OCI-LY3 (cell line): ENCODE data around the gene HOXA9.

ENCODE experiments used
- H2AFZ ChIP-seq: fragments of 200-600, 300-600 bp; shearing (Covaris generic); 2 replicates; pipeline ENCODE4 v1.6.0; 2014; ENCODE audit warnings: antibody characterized with exemption, low read depth, low read length
- H3K27ac ChIP-seq: fragments of 200-600, 300-600 bp; sonication (generic); 2 replicates; pipeline ENCODE4 v1.5.1; 2014; ENCODE audit warnings: mild to moderate bottlenecking, low read length, moderate library complexity, mixed read lengths
- H3K27me3 ChIP-seq: fragments of 200-600, 300-600 bp; sonication (generic); 2 replicates; pipeline ENCODE4 v1.6.1; 2014; ENCODE audit warnings: low read depth, low read length, mixed read lengths
- H3K36me3 ChIP-seq: fragments of 200-600, 300-600 bp; sonication (generic); replicated peaks from 2 replicates; pipeline ENCODE3; 2014; ENCODE audit warnings: low read depth, low read length, mixed read lengths
- H3K4me1 ChIP-seq: fragments of 300-600, 200-600 bp; sonication (generic); 2 replicates; pipeline ENCODE4 v1.6.1; 2014; ENCODE audit warnings: low read length, mixed read lengths
- H3K4me2 ChIP-seq: fragments of 200-600, 300-600 bp; sonication (generic); 2 replicates; pipeline ENCODE4 v1.6.1; 2014; ENCODE audit warnings: low read length, mixed read lengths
- H3K4me3 ChIP-seq: fragments of 300-600, 200-600 bp; sonication (generic); 2 replicates; pipeline ENCODE4 v1.5.1; 2014; ENCODE audit warnings: antibody characterized with exemption, mild to moderate bottlenecking, low read length, moderate library complexity
- H3K79me2 ChIP-seq: fragments of 300-600, 200-600 bp; shearing (Covaris generic); 2 replicates; pipeline ENCODE4 v1.6.1; 2014; ENCODE audit warnings: mild to moderate bottlenecking, low read length, mixed read lengths
- H3K9ac ChIP-seq: fragments of 300-600, 200-600 bp; shearing (Covaris generic); 2 replicates; pipeline ENCODE4 v1.6.0; 2014; ENCODE audit warnings: mild to moderate bottlenecking, low read length, moderate library complexity
- H3K9me3 ChIP-seq: fragments of 200-600, 300-600 bp; shearing (Covaris generic); 2 replicates; pipeline ENCODE4 v1.6.1; 2014; ENCODE audit warnings: low read length, mixed read lengths; ENCODE audit not compliant: insufficient read depth
- H4K20me1 ChIP-seq: fragments of 200-600, 300-600 bp; sonication (generic); 2 replicates; pipeline ENCODE4 v1.6.1; 2016; ENCODE audit warnings: low read length, mixed read lengths; ENCODE audit not compliant: insufficient read depth
- EZH2phosphoT487 ChIP-seq: fragments of 200-600 bp; shearing (Covaris generic); IDR thresholded peaks from 2 replicates; pipeline ENCODE4 v1.6.1; 2018; ENCODE audit warnings: antibody characterized with exemption, mixed run types, low read depth
- TF ChIP-seq, protein P1 (sequence below): fragments of 200-600, 300-600 bp; sonication (generic); IDR thresholded peaks from 2 replicates; pipeline ENCODE4 v1.5.1; 2014; ENCODE audit warnings: antibody characterized with exemption, low read length, low read depth

HOXA9 gene

GRCh38 chr7:27188386-27189294, 23.3 kb upstream of the HOXA9 start:
- H3K4me3 ChIP-seq: no peak overlapping the region
- no peak overlapping the region for H2AFZ ChIP-seq
- no peaks in the 10 kb centered on the region for H3K4me1 ChIP-seq
- no peaks in the 10 kb centered on the region for H3K9me3 ChIP-seq
- TF ChIP-seq, protein P1, sequence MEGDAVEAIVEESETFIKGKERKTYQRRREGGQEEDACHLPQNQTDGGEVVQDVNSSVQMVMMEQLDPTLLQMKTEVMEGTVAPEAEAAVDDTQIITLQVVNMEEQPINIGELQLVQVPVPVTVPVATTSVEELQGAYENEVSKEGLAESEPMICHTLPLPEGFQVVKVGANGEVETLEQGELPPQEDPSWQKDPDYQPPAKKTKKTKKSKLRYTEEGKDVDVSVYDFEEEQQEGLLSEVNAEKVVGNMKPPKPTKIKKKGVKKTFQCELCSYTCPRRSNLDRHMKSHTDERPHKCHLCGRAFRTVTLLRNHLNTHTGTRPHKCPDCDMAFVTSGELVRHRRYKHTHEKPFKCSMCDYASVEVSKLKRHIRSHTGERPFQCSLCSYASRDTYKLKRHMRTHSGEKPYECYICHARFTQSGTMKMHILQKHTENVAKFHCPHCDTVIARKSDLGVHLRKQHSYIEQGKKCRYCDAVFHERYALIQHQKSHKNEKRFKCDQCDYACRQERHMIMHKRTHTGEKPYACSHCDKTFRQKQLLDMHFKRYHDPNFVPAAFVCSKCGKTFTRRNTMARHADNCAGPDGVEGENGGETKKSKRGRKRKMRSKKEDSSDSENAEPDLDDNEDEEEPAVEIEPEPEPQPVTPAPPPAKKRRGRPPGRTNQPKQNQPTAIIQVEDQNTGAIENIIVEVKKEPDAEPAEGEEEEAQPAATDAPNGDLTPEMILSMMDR: no peak
- no peak for TF ChIP-seq EZH2phosphoT487
- H3K27ac ChIP-seq: no peak overlapping the region
- no peaks in the 10 kb centered on the region for H3K36me3 ChIP-seq
- no peak overlapping the region for H3K9ac ChIP-seq
- no peaks in the 10 kb centered on the region for H4K20me1 ChIP-seq
- no peaks in the 10 kb centered on the region for H3K27me3 ChIP-seq
- no peak overlapping the region for H3K4me2 ChIP-seq
- H3K79me2 ChIP-seq: no peaks in the 10 kb centered on the region

DNA sequence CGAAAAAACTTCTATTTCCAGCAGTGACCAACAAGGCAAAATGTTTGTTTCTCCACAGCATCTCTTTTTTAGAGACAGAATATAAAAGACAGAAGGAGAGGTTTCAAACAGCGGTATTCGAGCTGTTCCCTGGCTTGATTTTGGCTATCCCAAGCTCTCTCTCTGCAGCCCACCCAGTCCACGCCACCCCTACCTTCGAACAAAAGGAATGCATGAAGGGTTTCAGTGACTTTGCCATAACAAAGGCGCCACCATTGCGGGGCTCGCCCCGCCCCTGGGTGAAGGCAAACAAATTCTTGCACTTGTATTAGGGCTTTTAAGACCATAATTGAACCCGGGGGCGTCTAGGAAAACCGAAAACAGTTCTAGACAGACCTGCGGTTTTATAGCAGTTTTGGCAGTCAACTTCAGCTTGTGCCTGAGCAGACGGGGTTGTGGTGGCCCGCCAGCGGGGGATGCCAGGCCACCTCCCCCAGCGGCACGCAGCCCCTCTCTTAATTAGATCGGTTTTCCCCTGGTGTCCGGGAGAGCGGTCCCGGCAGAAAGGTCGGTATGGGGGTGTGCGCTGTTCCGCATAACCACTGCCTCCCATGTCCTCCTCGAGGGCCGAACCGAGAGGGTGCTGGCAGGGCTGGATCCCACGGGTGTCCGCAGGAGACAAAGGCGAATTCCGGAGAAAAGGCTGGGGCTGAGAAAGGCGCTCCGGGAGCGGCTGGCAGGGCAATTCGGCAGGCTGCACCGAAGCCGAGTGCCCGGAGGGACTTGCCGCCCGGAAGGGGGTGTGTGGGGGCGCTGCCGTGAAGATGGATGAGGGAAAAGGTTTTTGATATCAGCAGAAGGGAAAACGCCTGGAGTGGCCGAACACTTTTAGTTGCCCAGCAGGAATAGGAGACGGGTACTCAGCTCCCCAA, 22.4 kb upstream of the HOXA9 start:
- Histone ChIP-seq H3K36me3 (no peaks in the 10 kb centered on the region), H3K9ac (no peak overlapping the region), H3K27me3 (no peaks in the 10 kb centered on the region), H3K4me2 (no peak overlapping the region), H2AFZ (no peak overlapping the region), H4K20me1 (no peaks in the 10 kb centered on the region), H3K4me1 (no peaks in the 10 kb centered on the region), H3K27ac (no peak overlapping the region), H3K4me3 (no peak overlapping the region), H3K79me2 (no peaks in the 10 kb centered on the region), H3K9me3 (no peaks in the 10 kb centered on the region)
- TF ChIP-seq EZH2phosphoT487: no peak
- TF ChIP-seq, protein P1: no peak

DNA sequence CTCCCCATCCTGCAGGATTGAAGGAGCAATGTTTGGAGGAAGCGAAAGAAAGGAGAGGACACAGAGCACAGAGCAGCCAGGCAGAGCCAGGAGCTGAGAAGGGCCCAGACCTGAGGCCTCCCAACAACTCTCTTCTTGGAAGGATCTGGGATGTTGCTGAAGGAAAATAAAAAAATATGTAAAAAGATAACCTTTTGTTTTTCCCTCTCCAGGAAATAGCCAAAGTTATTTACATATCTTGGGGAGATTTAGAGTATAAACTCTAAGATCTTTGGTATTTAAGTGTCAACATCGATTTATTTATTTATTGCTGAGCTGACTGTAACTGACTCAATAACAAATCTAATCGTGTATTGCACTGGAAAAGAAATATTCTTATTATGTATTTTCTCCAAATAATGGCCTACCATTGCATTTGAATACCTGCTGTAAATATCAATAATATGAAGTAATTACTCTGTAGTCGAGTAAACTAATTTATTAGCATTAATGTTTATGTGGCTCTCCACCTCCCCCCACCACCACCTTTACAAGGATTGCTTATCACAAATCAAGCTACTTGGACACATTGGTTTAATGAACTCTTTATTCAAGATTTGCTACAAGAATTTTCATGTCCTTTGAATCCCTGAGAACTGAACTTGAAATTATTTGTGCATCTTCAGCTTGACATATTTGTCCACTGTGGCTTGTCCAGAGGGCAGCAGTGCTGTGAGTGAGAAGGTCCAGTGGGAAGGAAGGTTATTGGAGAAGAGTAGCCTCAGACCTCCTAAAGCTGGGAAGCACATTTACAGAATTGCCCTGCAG, 21.5 kb upstream of the HOXA9 start:
- Histone ChIP-seq H3K36me3 (no peaks in the 10 kb centered on the region), H3K27me3 (no peaks in the 10 kb centered on the region), H3K27ac (no peak overlapping the region), H3K9me3 (no peaks in the 10 kb centered on the region), H3K4me1 (no peaks in the 10 kb centered on the region), H3K4me3 (no peak overlapping the region), H2AFZ (no peak overlapping the region), H4K20me1 (no peaks in the 10 kb centered on the region), H3K9ac (no peak overlapping the region), H3K79me2 (no peaks in the 10 kb centered on the region), H3K4me2 (no peak overlapping the region)
- no peak for TF ChIP-seq EZH2phosphoT487
- TF ChIP-seq, protein P1: no peak
